ACC112 (cell line): ENCODE results near the gene CEP41.

Source experiments
- H2AFZ ChIP-seq: fragments of 200-600 bp; sonication (generic); one replicate; pipeline ENCODE4 v1.6.0; 2017; ENCODE audit warnings: antibody characterized with exemption, low read length; ENCODE audit not compliant: unreplicated experiment
- H3K27ac ChIP-seq: fragments of 200-600 bp; sonication (generic); 2 replicates; pipeline ENCODE4 v1.5.1; 2014; ENCODE audit warnings: low read depth, mild to moderate bottlenecking, antibody characterized with exemption, low read length, moderate library complexity
- H3K27me3 ChIP-seq: fragments of 200-600 bp; sonication (generic); 2 replicates; pipeline ENCODE4 v1.6.1; 2014; ENCODE audit warnings: mild to moderate bottlenecking, antibody characterized with exemption, low read length, moderate library complexity, mixed read lengths; ENCODE audit not compliant: insufficient read depth
- H3K36me3 ChIP-seq: fragments of 200-600 bp; sonication (generic); 2 replicates; pipeline ENCODE4 v1.6.1; 2016; ENCODE audit warnings: mild to moderate bottlenecking, antibody characterized with exemption, low read length, moderate library complexity, mixed read lengths; ENCODE audit not compliant: insufficient read depth
- H3K4me1 ChIP-seq: fragments of 200-600 bp; sonication (generic); one replicate; pipeline ENCODE4 v1.6.1; 2016; ENCODE audit warnings: low read length, mixed read lengths; ENCODE audit not compliant: insufficient read depth, unreplicated experiment, control insufficient read depth
- H3K4me3 ChIP-seq: fragments of 200-600 bp; sonication (generic); 2 replicates; pipeline ENCODE4 v1.5.1; 2014; ENCODE audit warnings: mild to moderate bottlenecking, low read depth, low read length
- H3K79me2 ChIP-seq: fragments of 200-600 bp; sonication (generic); one replicate; pipeline ENCODE4 v1.6.0; 2016; ENCODE audit warnings: low read length; ENCODE audit not compliant: control insufficient read depth, unreplicated experiment, insufficient read depth

Gene CEP41

DNA sequence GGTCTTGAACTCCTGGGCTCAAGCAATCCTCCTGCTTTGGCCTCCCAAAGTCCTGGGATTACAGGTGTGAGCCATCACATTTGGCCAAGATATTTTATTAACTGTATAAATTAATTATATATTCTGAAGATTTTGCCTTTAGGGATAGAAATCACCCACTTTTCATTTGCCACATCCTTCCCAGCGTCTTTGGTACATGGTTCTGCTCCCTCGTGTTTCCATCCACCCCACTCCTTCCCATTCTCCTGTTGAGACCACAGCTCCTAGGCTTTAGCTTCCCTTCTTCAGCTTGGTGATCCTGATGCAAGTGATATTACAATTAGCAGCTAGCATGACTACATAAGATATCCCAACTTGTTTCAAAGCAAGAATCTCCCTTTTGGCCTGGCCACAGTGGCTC, 52.1 kb downstream of the CEP41 start:
- H3K27me3 ChIP-seq, result no peaks in the 10 kb centered on the region
- no peak overlapping the region for H3K4me3 ChIP-seq
- peaks cover 17% of the 10 kb centered on the region for H3K4me1 ChIP-seq
- H3K36me3 ChIP-seq, result no peaks in the 10 kb centered on the region
- no peak overlapping the region for H2AFZ ChIP-seq
- no peak overlapping the region for H3K27ac ChIP-seq
- no peaks in the 10 kb centered on the region for H3K79me2 ChIP-seq

DNA sequence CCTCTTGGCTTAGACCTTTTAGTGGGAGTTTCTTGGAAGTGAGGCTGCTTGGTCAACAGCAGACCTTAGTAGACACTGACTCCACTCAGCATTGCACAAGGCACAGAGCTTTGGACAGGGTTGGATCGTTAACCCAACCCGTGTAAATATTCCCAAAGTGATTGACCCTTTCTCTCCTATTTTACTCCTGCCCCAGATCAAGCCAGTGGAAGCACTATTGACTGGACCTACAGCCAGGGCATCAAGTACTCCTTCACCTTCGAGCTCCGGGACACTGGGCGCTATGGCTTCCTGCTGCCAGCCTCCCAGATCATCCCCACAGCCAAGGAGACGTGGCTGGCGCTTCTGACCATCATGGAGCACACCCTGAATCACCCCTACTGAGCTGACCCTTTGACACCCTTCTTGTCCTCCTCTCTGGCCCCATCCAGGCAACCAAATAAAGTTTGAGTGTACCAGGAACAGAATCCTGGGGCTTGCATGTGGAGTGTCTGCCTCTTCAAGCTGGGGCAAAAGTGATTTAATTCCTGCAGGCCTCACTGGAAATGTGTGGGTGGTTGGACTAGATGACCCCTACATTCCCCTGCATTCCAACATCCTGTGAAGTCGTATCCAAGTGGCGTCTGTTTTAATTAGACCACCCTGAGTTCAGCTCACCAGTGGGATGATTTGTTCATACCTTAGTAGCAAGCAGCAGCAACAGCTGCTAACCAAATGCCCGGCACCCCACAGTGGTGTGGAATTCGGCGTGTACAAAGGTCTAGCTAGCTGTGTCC, 53.0 kb downstream of the CEP41 start:
- Histone ChIP-seq H3K27me3 (no peaks in the 10 kb centered on the region), H3K4me1 (peaks cover 14% of the 10 kb centered on the region), H3K4me3 (no peak overlapping the region), H2AFZ (no peak overlapping the region), H3K79me2 (no peaks in the 10 kb centered on the region), H3K27ac (no peak overlapping the region), H3K36me3 (no peaks in the 10 kb centered on the region)

DNA sequence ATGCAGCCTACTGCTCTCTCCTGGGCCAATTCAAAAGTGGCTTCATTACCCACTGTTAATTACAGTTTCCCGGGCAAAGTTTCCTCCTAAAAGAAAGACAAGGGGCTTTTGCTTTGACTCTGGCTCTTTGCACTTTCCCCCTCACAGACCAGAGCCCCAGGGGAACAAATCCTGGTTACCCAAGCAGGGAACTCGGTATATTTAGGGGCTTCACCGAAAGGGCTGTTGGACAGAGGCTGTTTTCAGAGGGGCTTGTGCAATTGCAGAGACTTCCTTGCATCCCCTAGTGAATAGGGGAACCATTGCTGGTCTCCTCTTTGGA, 53.5 kb downstream of the CEP41 start:
- H3K36me3 ChIP-seq, result no peaks in the 10 kb centered on the region
- H3K79me2 ChIP-seq, result no peaks in the 10 kb centered on the region
- H3K4me3 ChIP-seq, result no peak overlapping the region
- peaks cover 8% of the 10 kb centered on the region for H3K4me1 ChIP-seq
- H3K27me3 ChIP-seq, result no peaks in the 10 kb centered on the region
- H3K27ac ChIP-seq, result no peak overlapping the region
- H2AFZ ChIP-seq, result no peak overlapping the region

DNA sequence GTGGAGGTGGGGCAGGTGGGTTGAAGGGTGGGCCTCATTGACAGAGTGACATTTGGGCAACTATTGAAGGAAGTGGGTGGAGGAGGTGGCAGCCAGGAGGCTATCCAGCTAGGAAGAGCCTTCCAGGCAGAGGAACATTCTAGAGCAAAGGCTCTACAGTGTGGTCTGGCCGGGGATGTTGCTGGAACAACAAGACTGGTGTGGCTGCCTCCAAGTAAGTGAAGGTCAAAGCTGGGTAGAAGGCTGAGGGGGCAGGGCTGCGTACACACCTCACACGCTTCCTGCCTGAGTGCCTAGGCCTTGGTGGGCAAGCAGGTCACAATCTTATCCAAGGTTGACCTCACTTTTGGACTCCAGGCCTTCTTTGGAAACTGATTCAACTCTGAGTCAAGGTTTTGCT, 53.9 kb downstream of the CEP41 start:
- no peak overlapping the region for H3K27ac ChIP-seq

DNA sequence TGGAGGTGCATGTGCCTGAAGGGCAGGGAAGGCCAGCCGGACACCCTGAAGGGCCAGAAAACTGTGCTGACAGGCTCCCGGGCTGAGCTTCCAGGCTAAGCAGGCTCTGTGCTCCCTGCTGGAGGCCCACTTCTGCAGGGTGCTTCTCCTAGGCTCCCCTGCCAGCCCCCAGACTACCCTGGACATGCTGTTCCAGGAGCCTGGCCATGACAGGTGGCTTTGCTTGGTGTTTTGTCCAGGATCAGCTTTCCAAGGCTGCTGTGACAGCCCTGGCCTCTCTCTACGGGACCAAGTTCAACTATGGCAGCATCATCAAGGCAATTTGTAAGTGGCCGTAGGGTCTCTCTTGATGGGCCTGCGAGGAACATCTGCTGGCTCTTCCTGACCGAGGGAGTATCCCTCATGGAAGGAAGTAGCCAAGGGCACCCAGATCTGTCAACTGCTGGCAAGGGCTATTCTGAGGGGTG, 55.2 kb downstream of the CEP41 start:
- Histone ChIP-seq H3K36me3 (no peaks in the 10 kb centered on the region), H3K27me3 (no peaks in the 10 kb centered on the region), H3K4me3 (no peak overlapping the region), H3K4me1 (no peaks in the 10 kb centered on the region), H2AFZ (no peak overlapping the region), H3K79me2 (no peaks in the 10 kb centered on the region), H3K27ac (no peak overlapping the region)

More for the DNA sequence above, 53.9 kb downstream of the CEP41 start:
- Histone ChIP-seq H3K4me1 (peaks cover 4% of the 10 kb centered on the region), H3K79me2 (no peaks in the 10 kb centered on the region), H3K36me3 (no peaks in the 10 kb centered on the region), H3K27me3 (no peaks in the 10 kb centered on the region), H3K4me3 (no peak overlapping the region), H2AFZ (no peak overlapping the region)

DNA sequence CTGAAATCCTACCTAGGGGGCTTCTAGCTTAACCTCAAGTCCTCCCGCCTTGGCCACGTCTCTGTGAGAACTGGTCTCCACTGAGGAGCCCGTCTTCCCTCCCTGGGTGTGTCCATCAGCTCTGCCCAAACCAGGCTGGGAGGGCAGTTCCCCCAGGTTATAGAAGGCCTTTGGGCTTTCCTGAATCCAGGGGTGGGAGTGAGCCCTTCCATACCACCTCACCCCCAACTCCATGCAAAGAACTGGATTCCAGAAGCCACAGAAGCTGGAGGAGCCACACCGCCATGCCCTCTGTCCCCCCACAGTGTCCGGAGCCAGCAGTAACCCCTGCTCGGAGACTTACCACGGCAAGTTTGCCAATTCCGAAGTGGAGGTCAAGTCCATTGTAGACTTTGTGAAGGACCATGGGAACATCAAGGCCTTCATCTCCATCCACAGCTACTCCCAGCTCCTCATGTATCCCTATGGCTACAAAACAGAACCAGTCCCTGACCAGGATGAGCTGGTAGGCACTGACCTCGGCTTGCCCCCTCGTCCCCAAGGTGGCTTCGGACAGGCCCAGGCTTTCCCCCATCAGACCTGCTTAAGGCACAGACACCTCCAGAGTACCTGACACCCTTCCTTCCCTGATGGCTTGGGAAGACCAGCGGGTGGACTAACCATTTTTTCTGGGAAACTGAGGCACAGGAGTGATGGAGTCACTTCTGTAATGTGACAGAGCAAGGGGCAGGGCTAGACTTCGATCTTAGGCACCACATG, 55.8 kb downstream of the CEP41 start:
- H3K4me3 ChIP-seq, result no peak overlapping the region
- no peaks in the 10 kb centered on the region for H3K4me1 ChIP-seq
- H3K79me2 ChIP-seq, result no peaks in the 10 kb centered on the region
- H3K36me3 ChIP-seq, result no peaks in the 10 kb centered on the region
- no peak overlapping the region for H3K27ac ChIP-seq
- H3K27me3 ChIP-seq, result no peaks in the 10 kb centered on the region
- H2AFZ ChIP-seq, result no peak overlapping the region

DNA sequence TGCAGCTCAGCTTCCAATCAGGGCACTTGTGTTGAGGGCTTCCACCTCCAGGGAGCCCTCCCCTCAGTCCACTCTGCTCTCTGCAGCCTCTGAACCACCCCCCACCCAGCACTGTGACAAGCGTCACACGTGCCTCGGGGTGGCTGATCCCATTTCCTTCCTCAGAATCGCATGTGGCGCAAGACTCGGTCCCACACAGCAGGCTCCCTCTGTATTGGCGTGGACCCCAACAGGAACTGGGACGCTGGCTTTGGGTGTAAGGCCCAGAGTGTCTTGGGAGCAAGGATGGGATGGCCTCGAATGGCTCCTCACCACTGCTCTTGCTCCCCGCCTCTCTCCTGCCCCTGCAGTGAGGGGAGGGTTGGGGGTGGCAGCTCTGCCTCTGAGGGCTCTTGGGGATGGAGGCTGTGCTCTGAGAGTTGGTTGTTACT, 56.4 kb downstream of the CEP41 start:
- Histone ChIP-seq H3K79me2 (no peaks in the 10 kb centered on the region), H3K36me3 (no peaks in the 10 kb centered on the region), H3K4me3 (no peak overlapping the region), H3K4me1 (no peaks in the 10 kb centered on the region), H3K27me3 (no peaks in the 10 kb centered on the region), H3K27ac (no peak overlapping the region), H2AFZ (no peak overlapping the region)

DNA sequence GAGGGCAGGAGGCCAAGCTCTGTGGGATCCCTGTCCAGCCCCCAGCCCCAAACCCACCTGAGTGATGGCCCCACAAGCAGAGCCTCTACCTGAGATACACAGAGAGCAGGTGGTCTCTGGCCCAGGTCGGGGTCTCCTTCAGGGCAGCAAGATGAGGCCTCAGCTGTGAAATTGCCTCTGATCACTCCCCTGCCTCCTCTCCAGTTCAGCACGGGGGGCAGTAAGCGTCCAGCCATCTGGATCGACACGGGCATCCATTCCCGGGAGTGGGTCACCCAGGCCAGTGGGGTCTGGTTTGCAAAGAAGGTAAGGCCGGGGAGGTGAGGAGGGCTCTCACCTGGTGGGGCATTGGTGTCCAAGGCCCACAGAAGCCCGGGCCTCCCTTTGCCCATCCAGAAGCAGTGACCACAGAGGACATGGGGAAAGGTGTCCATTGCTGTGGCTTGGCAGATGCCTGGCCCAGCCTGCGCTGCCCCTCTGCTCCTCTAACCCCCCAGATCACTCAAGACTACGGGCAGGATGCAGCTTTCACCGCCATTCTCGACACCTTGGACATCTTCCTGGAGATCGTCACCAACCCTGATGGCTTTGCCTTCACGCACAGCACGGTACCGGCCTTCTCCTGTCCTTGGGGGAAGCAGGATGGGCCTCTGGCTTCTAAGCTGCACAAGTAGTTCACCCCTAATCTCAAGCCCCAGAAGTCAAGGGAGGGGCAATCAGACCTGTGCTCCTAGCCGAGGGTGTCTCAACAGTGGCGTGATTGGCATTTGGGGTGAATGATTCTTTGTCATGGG, 57.4 kb downstream of the CEP41 start:
- H3K4me1 ChIP-seq, result no peaks in the 10 kb centered on the region
- H3K36me3 ChIP-seq, result no peaks in the 10 kb centered on the region
- H3K27ac ChIP-seq, result no peak overlapping the region
- H3K79me2 ChIP-seq, result no peaks in the 10 kb centered on the region
- H3K27me3 ChIP-seq, result no peaks in the 10 kb centered on the region
- no peak overlapping the region for H2AFZ ChIP-seq
- H3K4me3 ChIP-seq, result no peak overlapping the region

DNA sequence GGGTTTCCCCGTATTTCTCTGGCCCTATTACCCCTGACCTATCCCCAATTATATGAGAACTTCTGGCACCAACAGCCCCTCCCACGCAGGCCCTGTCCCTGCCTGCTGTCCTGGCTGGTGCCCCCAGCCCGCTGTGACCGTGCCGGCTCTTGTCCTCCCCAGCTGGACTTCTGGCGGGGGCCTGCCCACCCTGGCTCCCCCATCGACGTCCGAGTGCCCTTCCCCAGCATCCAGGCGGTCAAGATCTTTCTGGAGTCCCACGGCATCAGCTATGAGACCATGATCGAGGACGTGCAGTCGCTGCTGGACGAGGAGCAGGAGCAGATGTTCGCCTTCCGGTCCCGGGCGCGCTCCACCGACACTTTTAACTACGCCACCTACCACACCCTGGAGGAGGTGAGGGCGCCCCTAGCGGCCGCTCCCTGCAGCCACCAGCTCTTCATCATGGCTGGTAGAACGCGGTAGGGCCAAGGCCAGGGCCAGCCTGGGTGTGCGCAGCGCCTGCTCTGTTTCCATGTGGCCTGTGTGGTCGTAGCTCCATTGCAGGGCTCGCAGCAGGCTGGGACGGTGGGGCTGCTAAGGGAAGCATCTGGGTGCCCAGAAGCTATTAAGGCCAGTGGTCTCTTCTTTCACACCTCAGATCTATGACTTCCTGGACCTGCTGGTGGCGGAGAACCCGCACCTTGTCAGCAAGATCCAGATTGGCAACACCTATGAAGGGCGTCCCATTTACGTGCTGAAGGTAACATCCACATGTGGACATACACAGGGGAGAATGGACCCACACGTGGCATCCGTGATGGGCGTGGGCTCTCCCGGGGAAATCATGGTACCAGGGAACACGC, 59.1 kb downstream of the CEP41 start:
- Histone ChIP-seq H3K27me3 (no peaks in the 10 kb centered on the region), H3K4me3 (no peak overlapping the region), H3K4me1 (no peaks in the 10 kb centered on the region), H3K27ac (no peak overlapping the region), H3K36me3 (no peaks in the 10 kb centered on the region), H3K79me2 (no peaks in the 10 kb centered on the region), H2AFZ (no peak overlapping the region)

DNA sequence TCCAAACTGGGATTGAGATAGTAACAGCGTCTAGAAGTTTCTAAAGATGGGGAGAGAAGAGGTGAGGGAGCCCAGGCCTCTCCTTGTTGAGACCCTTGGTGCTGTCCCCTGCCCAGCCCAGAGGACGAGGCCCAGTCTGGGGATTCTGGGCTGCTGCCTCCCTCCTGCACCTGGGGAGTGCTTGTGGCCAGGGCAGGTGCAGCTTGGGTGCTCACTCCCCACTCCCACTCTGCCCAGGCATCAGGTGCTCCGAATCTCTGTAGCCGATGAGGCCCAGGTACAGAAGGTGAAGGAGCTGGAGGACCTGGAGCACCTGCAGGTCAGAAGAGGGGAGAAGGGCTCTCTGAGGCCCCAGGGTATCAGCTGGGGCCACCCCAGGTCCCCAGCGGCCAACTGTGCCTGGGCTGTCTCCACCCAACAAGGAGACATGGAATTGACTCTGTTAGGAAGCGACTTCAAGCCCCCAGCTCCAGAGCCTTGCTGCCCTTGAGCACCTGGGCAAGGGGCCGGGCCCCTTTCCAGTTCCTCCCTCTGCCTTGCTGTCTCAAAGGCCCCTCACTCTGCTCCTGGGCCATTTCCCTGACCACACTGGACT, 59.9 kb downstream of the CEP41 start:
- no peaks in the 10 kb centered on the region for H3K36me3 ChIP-seq
- H3K79me2 ChIP-seq, result no peaks in the 10 kb centered on the region
- no peak overlapping the region for H3K27ac ChIP-seq
- no peaks in the 10 kb centered on the region for H3K4me1 ChIP-seq
- no peaks in the 10 kb centered on the region for H3K27me3 ChIP-seq
- no peak overlapping the region for H3K4me3 ChIP-seq
- no peak overlapping the region for H2AFZ ChIP-seq
